HepG2 (cell line): ENCODE data around the gene TMEM114. TPM values are rescaled to one million over a fixed set of nuclear protein-coding genes. Genes with fewer than 3 reads are reported as not detected.

Experiments used
- CERS6 ChIP-seq: sonication (generic); formaldehyde crosslinking; IDR thresholded peaks from 2 replicates; pipeline ENCODE4 v1.5.0; 2020; ENCODE audit warnings: missing genetic modification reagents
- E2F1 ChIP-seq: sonication (generic); formaldehyde crosslinking; IDR thresholded peaks from 2 replicates; pipeline ENCODE4 v1.5.0; 2020; ENCODE audit warnings: missing genetic modification reagents
- FLYWCH1 ChIP-seq: sonication (generic); formaldehyde crosslinking; IDR thresholded peaks from 2 replicates; pipeline ENCODE4 v1.8.1; 2023; ENCODE audit warnings: mild to moderate bottlenecking, missing genetic modification reagents
- GATA4 ChIP-seq: sonication (generic); IDR thresholded peaks from 2 replicates; pipeline ENCODE4 v1.6.1; 2016; ENCODE audit warnings: antibody characterized with exemption, low read depth, borderline replicate concordance
- KDM1A ChIP-seq: IDR thresholded peaks from 2 replicates; pipeline ENCODE4 v1.6.1; 2016; ENCODE audit warnings: missing compliant biosample characterization
- MEIS2 ChIP-seq: sonication (generic); formaldehyde crosslinking; IDR thresholded peaks from 2 replicates; pipeline ENCODE4 v1.9.0; 2021; ENCODE audit warnings: mild to moderate bottlenecking, missing genetic modification reagents
- NR2F6 ChIP-seq, 2 experiments: IDR thresholded peaks; 2 replicates each; pipeline ENCODE4 v1.6.1; 2016; ENCODE audit warnings: antibody characterized with exemption in 1 of 2, mild to moderate bottlenecking in 1 of 2
- RNF2 ChIP-seq: fragments of 450-650 bp; conservative IDR thresholded peaks from 2 replicates; pipeline ENCODE4 v1.6.1; 2016; ENCODE audit warnings: low read depth
- TEF ChIP-seq: sonication (generic); formaldehyde crosslinking; IDR thresholded peaks from 2 replicates; pipeline ENCODE4 v1.5.0; 2020; ENCODE audit warnings: missing genetic modification reagents
- ZBTB37 ChIP-seq: sonication (generic); formaldehyde crosslinking; IDR thresholded peaks from 2 replicates; pipeline ENCODE4 v1.4.0; 2020; ENCODE audit warnings: mild to moderate bottlenecking, missing genetic modification reagents
- ZBTB38 ChIP-seq: sonication (generic); formaldehyde crosslinking; IDR thresholded peaks from 2 replicates; pipeline ENCODE4 v1.5.1; 2020; ENCODE audit warnings: mild to moderate bottlenecking, missing genetic modification reagents
- ZNF235 ChIP-seq: sonication (generic); formaldehyde crosslinking; IDR thresholded peaks from 2 replicates; pipeline ENCODE4 v1.8.1; 2023; ENCODE audit warnings: mild to moderate bottlenecking, missing genetic modification reagents, borderline replicate concordance
- ZNF687 ChIP-seq: sonication (generic); formaldehyde crosslinking; IDR thresholded peaks from 2 replicates; pipeline ENCODE4 v1.5.1; 2020; ENCODE audit warnings: mild to moderate bottlenecking, missing genetic modification reagents, moderate library complexity
- ZNF780A ChIP-seq: sonication (generic); formaldehyde crosslinking; IDR thresholded peaks from 2 replicates; pipeline ENCODE4 v1.8.0; 2022; ENCODE audit warnings: mild to moderate bottlenecking, missing genetic modification reagents, moderate library complexity
- ZNF800 ChIP-seq: sonication (generic); formaldehyde crosslinking; IDR thresholded peaks from 2 replicates; pipeline ENCODE4 v1.4.0; 2020; ENCODE audit warnings: missing genetic modification reagents
- ZSCAN12 ChIP-seq: sonication (generic); formaldehyde crosslinking; IDR thresholded peaks from 2 replicates; pipeline ENCODE4 v1.9.0; 2021; ENCODE audit warnings: mild to moderate bottlenecking, missing genetic modification reagents
- polyA plus RNA-seq, 8 experiments: library from polyadenylated mRNA; depleted of rRNA in 3 of 8; stranded (reverse) in 7 of 8; unstranded in 1 of 8; fragments of >200 nt; fragmentation: Illumina TruSeq in 4 of 8; extraction: Trizol in 4 of 8; gene quantifications; 2 replicates each; pipeline versions ENCODE4 v1.2.1 to v1.2.3, GENCODE V29; 2011 to 2016; ENCODE audit warnings: low read depth in 4 of 8, missing spikeins in 1 of 8, mixed read lengths in 1 of 8; ENCODE audit not compliant: insufficient read depth in 1 of 8
- total RNA-seq, 5 experiments: library from RNA; depleted of rRNA; stranded (reverse); fragments of >200 nt; fragmentation: Illumina TruSeq; extraction: Trizol; gene quantifications; 2 replicates each; pipeline ENCODE4 v1.2.3, GENCODE V29; 2016; ENCODE audit warnings: low read depth in 1 of 5

The TMEM114 gene
- total and polyA plus RNA-seq, 2 of the 13 experiments (the other 11 are each of a cell fraction or from before 2014, with no cell fraction given), result not detected

- peak; percentile 48; the same call in 1 of the 2 replicates for TF ChIP-seq CERS6 (CRISPR knock-in tag)
- TF ChIP-seq ZBTB37, result no peak
- TF ChIP-seq NR2F6 (IDR thresholded peaks at IDR 0.05), result no peak
- TF ChIP-seq NR2F6 (CRISPR knock-in tag; IDR thresholded peaks at IDR 0.05), result no peak; the same call in 1 of the 2 replicates
- TF ChIP-seq ZBTB38, result peak; percentile 84
- TF ChIP-seq GATA4, result peak; percentile 89; the same call in 1 of the 2 replicates
- peak; percentile 63; the same call in 1 of the 2 replicates for TF ChIP-seq E2F1 (CRISPR knock-in tag)
- peak; percentile 68 for TF ChIP-seq TEF (CRISPR knock-in tag)
- TF ChIP-seq ZNF235, result peak; percentile 9; the same call in 1 of the 2 replicates
- TF ChIP-seq KDM1A, result 0 out of 2 replicates have a peak, but pooled peaks have one; percentile 4
- no peak for TF ChIP-seq ZNF800 (CRISPR knock-in tag)
- TF ChIP-seq ZSCAN12, result no peak
- TF ChIP-seq FLYWCH1 (CRISPR knock-in tag), result no peak
- no peak; the same call in 1 of the 2 replicates for TF ChIP-seq RNF2
- peak; percentile 87 for TF ChIP-seq ZNF687 (CRISPR knock-in tag)
- peak; percentile 95 for TF ChIP-seq MEIS2 (CRISPR knock-in tag)
- no peak for TF ChIP-seq ZNF780A (CRISPR knock-in tag)
Observed at GRCh38 chr16:8621572-8622314, 31.4 kb upstream of the TMEM114 start, which contains the start of gene METTL22 (continued).
